C4-2B (cell line): Measurements from ENCODE around the gene WDR46.

Source experiments
- ZFX ChIP-seq: fragments of 450-650 bp; IDR thresholded peaks from 2 replicates; pipeline ENCODE4 v1.6.1; 2017
- TF ChIP-seq, protein P1 (sequence below): fragments of 450-650 bp; conservative IDR thresholded peaks from 2 replicates; pipeline ENCODE4 v1.5.1; 2017; ENCODE audit warnings: mild to moderate bottlenecking

DNA sequence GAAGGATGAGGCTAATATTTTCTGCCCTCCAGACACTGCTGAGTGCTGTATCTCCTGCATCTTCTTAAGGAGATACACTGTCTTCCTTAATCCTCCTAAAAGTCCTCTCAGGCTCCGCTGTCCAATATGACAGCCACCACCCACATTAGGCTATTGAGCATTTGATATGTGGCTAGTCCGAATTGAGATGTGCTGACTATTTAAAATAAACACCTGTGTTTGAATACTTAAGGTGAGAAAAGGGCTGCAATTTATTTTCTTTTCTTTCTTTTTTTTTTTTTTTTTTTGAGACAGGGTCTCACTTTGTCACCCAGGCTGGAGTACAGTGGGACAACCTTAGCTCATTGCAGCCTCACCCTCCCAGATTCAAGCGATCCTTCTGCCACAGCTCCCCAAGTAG lies 12.8 kb upstream of the WDR46 start:
- TF ChIP-seq, protein P1, sequence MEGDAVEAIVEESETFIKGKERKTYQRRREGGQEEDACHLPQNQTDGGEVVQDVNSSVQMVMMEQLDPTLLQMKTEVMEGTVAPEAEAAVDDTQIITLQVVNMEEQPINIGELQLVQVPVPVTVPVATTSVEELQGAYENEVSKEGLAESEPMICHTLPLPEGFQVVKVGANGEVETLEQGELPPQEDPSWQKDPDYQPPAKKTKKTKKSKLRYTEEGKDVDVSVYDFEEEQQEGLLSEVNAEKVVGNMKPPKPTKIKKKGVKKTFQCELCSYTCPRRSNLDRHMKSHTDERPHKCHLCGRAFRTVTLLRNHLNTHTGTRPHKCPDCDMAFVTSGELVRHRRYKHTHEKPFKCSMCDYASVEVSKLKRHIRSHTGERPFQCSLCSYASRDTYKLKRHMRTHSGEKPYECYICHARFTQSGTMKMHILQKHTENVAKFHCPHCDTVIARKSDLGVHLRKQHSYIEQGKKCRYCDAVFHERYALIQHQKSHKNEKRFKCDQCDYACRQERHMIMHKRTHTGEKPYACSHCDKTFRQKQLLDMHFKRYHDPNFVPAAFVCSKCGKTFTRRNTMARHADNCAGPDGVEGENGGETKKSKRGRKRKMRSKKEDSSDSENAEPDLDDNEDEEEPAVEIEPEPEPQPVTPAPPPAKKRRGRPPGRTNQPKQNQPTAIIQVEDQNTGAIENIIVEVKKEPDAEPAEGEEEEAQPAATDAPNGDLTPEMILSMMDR, result no peak
- TF ChIP-seq ZFX, result no peak
